OCI-LY3 (cell line): ENCODE results near the gene DECR2.

ENCODE experiments used
- H2AFZ ChIP-seq: fragments of 200-600, 300-600 bp; shearing (Covaris generic); 2 replicates; pipeline ENCODE4 v1.6.0; 2014; ENCODE audit warnings: antibody characterized with exemption, low read depth, low read length
- H3K27ac ChIP-seq: fragments of 200-600, 300-600 bp; sonication (generic); 2 replicates; pipeline ENCODE4 v1.5.1; 2014; ENCODE audit warnings: mild to moderate bottlenecking, low read length, moderate library complexity, mixed read lengths
- H3K27me3 ChIP-seq: fragments of 200-600, 300-600 bp; sonication (generic); 2 replicates; pipeline ENCODE4 v1.6.1; 2014; ENCODE audit warnings: low read depth, low read length, mixed read lengths
- H3K36me3 ChIP-seq: fragments of 200-600, 300-600 bp; sonication (generic); replicated peaks from 2 replicates; pipeline ENCODE3; 2014; ENCODE audit warnings: low read depth, low read length, mixed read lengths
- H3K4me1 ChIP-seq: fragments of 300-600, 200-600 bp; sonication (generic); 2 replicates; pipeline ENCODE4 v1.6.1; 2014; ENCODE audit warnings: low read length, mixed read lengths
- H3K4me2 ChIP-seq: fragments of 200-600, 300-600 bp; sonication (generic); 2 replicates; pipeline ENCODE4 v1.6.1; 2014; ENCODE audit warnings: low read length, mixed read lengths
- H3K4me3 ChIP-seq: fragments of 300-600, 200-600 bp; sonication (generic); 2 replicates; pipeline ENCODE4 v1.5.1; 2014; ENCODE audit warnings: antibody characterized with exemption, mild to moderate bottlenecking, low read length, moderate library complexity
- H3K79me2 ChIP-seq: fragments of 300-600, 200-600 bp; shearing (Covaris generic); 2 replicates; pipeline ENCODE4 v1.6.1; 2014; ENCODE audit warnings: mild to moderate bottlenecking, low read length, mixed read lengths
- H3K9ac ChIP-seq: fragments of 300-600, 200-600 bp; shearing (Covaris generic); 2 replicates; pipeline ENCODE4 v1.6.0; 2014; ENCODE audit warnings: mild to moderate bottlenecking, low read length, moderate library complexity
- H3K9me3 ChIP-seq: fragments of 200-600, 300-600 bp; shearing (Covaris generic); 2 replicates; pipeline ENCODE4 v1.6.1; 2014; ENCODE audit warnings: low read length, mixed read lengths; ENCODE audit not compliant: insufficient read depth
- H4K20me1 ChIP-seq: fragments of 200-600, 300-600 bp; sonication (generic); 2 replicates; pipeline ENCODE4 v1.6.1; 2016; ENCODE audit warnings: low read length, mixed read lengths; ENCODE audit not compliant: insufficient read depth
- CTCF ChIP-seq: fragments of 200-600, 300-600 bp; sonication (generic); IDR thresholded peaks from 2 replicates; pipeline ENCODE4 v1.5.1; 2014; ENCODE audit warnings: antibody characterized with exemption, low read length, low read depth
- EZH2phosphoT487 ChIP-seq: fragments of 200-600 bp; shearing (Covaris generic); IDR thresholded peaks from 2 replicates; pipeline ENCODE4 v1.6.1; 2018; ENCODE audit warnings: antibody characterized with exemption, mixed run types, low read depth

DECR2 gene

GRCh38 chr16:392450-393030, 9.1 kb upstream of the DECR2 start:
- H3K79me2 ChIP-seq: peaks cover 11% of the 10 kb centered on the region; the same call in 1 of the 2 replicates
- no peaks in the 10 kb centered on the region for H3K27me3 ChIP-seq
- TF ChIP-seq EZH2phosphoT487 (no peak), CTCF (no peak)
- no peaks in the 10 kb centered on the region for H4K20me1 ChIP-seq
- no peak overlapping the region for H3K9ac ChIP-seq
- H3K4me1 ChIP-seq: peaks cover 12% of the 10 kb centered on the region
- H3K4me2 ChIP-seq: no peak overlapping the region
- no peak overlapping the region for H3K27ac ChIP-seq
- H2AFZ ChIP-seq: no peak overlapping the region
- no peaks in the 10 kb centered on the region for H3K9me3 ChIP-seq
- no peaks in the 10 kb centered on the region for H3K36me3 ChIP-seq
- no peak overlapping the region for H3K4me3 ChIP-seq

- peaks cover 23% of the 10 kb centered on the region for H3K79me2 ChIP-seq
- H3K4me3 ChIP-seq: peak overlapping the region; percentile 85
- peak overlapping the region; percentile 84 for H2AFZ ChIP-seq
- H3K36me3 ChIP-seq: peaks cover 6% of the 10 kb centered on the region
- peaks cover 33% of the 10 kb centered on the region for H3K4me1 ChIP-seq
- peaks cover 4% of the 10 kb centered on the region; the same call in 1 of the 2 replicates for H4K20me1 ChIP-seq
- H3K9ac ChIP-seq: peak overlapping the region; percentile 83
- no peaks in the 10 kb centered on the region for H3K9me3 ChIP-seq
- no peaks in the 10 kb centered on the region for H3K27me3 ChIP-seq
- TF ChIP-seq CTCF (no peak), EZH2phosphoT487 (no peak)
- peak overlapping the region; percentile 47 for H3K27ac ChIP-seq
- peak overlapping the region; percentile 92 for H3K4me2 ChIP-seq
Measured at GRCh38 chr16:396199-396598, 5.5 kb upstream of the DECR2 start.

GRCh38 chr16:396605-397004, 5.1 kb upstream of the DECR2 start:
- Histone ChIP-seq H2AFZ (peak overlapping the region; percentile 84), H3K4me3 (peak overlapping the region; percentile 85), H3K9me3 (no peaks in the 10 kb centered on the region), H3K9ac (peak overlapping the region; percentile 83), H4K20me1 (peaks cover 4% of the 10 kb centered on the region; the same call in 1 of the 2 replicates), H3K27ac (peak overlapping the region; percentile 47), H3K36me3 (peaks cover 6% of the 10 kb centered on the region), H3K4me1 (peaks cover 33% of the 10 kb centered on the region), H3K27me3 (no peaks in the 10 kb centered on the region), H3K79me2 (peaks cover 23% of the 10 kb centered on the region), H3K4me2 (peak overlapping the region; percentile 92)
- TF ChIP-seq CTCF (no peak), EZH2phosphoT487 (no peak)

GRCh38 chr16:397135-397661, 4.5 kb upstream of the DECR2 start, which contains the start of gene NME4:
TSS of gene NME4 (plus strand) at chr16:397199. CDS start at chr16:397223, 24 bp downstream.
- no peak for TF ChIP-seq CTCF
- no peak for TF ChIP-seq EZH2phosphoT487
- Histone ChIP-seq H3K4me2 (peak within 1 kb of the TSS; percentile 92), H3K9ac (peak within 1 kb of the TSS; percentile 83), H3K79me2 (peaks cover 23% of the 10 kb centered on the region), H3K4me3 (peak within 1 kb of the TSS; percentile 85), H4K20me1 (peaks cover 4% of the 10 kb centered on the region; the same call in 1 of the 2 replicates), H3K27ac (peak within 1 kb of the TSS; percentile 61), H3K36me3 (peaks cover 6% of the 10 kb centered on the region), H2AFZ (peak within 1 kb of the TSS; percentile 84), H3K4me1 (peaks cover 33% of the 10 kb centered on the region), H3K9me3 (no peaks in the 10 kb centered on the region), H3K27me3 (no peaks in the 10 kb centered on the region)
